ENCODE data around the gene ERVK3-1.
"Not testable (repeated sequence)": the region's sequence is repeated elsewhere in the genome, so short reads cannot be mapped to it uniquely, and the experiment has no call there.

Gene ERVK3-1

DNA sequence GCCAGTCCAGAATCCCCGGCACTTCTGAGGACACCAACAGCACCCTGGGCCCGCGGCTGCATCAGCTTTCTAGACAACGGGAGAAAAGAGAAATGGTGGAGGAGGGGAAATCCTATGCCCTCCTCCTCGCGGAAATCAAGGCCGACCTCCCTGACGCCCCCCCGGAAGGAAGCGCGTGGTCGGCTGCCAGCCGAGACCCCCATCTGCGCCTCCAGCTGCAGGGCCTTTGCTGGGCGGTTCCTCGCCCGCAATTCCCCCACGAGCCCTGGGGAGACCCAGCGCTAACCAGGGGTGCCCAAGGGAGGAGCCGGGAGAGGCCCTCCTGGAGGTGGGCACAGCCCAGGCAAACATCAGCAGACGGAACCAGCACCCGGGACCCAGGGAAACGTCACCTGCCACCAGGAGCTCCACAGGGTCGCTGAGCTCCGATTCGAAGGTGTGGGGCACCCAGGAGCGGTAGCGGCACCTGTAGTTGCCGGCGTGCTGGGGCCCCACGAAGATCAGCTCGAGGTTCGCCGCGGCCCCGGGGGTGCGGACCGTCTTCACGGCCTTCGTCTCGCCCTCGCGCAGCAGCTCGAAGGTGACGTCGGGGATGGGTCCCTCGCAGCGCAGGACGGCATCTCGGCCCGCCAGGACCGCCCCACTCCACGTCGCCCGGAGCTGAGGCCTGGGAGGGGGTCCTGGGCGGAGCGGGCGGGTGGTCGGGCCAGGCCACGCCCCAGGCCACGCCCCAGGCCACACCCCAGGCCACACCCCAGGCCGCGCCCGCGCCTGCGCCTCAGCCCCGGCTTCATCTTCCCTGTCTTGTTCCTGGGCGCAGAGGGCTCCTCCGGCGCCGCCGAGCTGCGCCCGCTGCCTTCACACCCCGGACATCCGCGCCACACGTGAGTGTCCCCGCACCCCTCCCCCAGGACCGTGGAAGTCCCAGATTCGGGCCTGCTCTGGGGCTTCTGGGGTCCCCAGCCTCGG is 42.1 kb downstream of the ERVK3-1 start:
- DNase-seq, result peak; percentile 68

DNA sequence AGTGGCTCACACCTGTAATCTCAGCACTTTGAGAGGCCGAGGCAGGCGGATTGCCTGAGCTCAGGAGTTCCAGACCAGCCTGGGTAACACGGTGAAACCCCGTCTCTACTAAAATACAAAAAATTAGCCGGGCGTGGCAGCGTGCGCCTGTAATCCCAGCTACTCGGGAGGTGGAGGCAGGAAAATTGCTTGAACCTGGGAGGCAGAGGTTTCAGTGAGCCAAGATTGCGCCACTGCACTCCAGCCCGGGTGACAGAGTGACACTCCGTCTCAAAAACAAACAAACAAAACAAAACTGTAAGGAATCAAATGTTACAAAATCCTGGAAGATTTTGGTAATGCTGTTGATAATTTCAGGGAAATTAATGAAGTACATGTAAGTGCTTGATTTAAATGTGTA is 42.9 kb downstream of the ERVK3-1 start:
- DNase-seq, result not testable (repeated sequence)

DNA sequence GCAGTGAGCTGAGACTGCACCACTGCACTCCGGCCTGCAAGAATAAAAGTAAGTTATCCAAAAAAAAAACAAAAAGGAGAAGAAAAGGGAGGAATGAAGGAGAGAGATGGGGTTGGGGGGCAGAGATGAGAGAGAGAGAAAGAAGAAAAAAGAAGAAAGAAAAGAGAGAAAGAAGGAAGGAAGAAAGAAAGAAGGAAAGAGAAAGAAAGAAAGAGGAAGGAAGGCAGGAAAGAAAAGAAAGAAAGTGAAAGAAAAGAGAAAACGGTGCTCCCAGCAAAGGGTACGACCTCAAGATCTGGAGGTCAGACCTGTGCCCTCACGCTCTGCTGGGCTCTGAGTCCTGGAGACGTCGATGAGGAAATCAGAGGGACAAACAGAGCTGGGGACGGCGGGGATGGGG is 44.4 kb downstream of the ERVK3-1 start:
- DNase-seq, result no peak

DNA sequence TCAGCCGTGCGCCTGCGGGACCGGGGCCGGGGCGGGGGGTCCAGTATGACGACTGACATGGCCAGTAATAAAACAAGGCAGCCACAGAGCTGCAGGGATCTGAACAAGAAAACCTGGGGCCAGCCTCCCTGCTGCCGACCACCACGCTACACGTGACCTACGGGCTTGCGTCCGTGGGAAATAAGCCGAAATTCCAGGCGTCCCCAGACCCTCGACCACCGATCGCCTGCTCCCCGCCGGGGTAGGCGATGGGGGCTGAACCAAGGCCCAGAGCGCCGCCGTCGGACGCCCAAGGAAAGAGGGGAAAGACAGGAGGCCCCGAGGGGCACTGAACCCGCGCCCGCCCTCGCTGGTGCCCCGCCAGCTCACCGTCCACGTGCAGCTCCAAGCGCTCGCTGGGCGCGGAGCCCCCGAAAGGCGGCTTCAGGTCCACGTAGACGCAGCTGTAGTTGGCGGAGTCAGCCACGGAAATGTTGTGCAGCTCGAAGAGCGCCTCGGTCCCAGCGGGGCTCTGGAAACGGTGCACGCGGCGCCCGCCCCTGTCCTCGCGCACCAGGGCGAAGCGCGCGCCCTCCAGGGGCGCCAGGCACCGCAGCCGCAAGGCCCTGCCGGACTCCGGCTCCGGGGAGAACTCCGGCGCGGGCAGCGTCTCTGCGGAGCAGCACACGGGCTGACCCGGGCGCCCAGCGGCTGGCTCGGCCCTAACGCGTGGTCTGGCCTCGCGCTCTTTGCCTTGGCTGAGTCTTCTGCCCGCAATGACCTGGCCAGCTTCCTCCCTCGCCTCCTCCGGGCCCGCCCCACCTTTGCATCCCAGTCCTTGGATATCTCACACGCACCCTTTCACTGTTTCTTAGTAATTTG is 45.1 kb downstream of the ERVK3-1 start:
- no peak for DNase-seq

DNA sequence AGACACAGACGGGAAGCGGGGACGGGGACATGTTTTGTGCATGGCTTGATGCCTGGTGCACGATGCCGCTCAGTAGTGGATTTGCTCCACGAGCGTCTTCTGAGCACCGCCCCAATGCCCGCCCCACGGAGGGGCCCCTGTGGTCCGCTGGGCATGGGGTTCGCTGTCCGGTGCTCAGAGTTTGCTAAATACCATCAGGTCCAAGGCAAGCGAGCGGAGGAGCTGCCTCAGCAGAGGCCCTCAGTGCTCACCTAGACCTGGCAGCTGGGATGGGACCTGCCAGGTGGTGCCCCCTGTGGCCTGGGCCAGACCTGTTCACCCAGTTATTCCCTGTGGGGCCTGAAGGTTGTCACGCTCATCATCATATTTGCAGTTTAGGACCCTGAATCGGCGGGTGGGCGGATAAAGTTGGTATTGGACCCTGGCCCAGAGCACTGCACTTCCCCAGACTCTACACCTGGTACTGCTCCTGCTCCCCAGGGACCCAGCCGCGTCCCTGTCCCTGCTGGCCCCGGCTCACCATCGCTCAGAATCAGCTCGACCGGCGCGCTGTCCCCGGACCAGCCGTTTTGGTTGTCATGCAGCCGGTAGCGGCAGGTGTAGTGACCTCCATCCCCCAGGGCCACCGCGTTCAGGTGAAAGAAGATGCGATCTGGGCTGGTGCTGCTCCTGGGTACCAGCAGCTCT is 45.8 kb downstream of the ERVK3-1 start:
- DNase-seq, result no peak

DNA sequence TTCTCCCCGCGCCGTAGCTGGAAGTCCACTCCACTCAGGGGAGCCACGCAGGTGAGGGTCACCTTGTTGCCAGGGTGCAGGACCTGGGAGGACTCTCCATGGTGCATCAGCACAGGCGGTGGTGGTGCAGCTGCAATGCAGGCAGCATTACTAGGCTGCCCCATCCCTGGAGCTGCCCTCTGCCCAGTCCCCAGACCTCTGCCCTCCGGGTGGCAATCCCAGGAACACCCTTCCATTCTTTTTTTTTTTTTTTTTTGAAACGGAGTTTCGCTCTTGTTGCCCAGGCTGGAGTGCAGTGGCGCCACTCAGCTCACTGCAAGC is 46.3 kb downstream of the ERVK3-1 start:
- no peak for DNase-seq

DNA sequence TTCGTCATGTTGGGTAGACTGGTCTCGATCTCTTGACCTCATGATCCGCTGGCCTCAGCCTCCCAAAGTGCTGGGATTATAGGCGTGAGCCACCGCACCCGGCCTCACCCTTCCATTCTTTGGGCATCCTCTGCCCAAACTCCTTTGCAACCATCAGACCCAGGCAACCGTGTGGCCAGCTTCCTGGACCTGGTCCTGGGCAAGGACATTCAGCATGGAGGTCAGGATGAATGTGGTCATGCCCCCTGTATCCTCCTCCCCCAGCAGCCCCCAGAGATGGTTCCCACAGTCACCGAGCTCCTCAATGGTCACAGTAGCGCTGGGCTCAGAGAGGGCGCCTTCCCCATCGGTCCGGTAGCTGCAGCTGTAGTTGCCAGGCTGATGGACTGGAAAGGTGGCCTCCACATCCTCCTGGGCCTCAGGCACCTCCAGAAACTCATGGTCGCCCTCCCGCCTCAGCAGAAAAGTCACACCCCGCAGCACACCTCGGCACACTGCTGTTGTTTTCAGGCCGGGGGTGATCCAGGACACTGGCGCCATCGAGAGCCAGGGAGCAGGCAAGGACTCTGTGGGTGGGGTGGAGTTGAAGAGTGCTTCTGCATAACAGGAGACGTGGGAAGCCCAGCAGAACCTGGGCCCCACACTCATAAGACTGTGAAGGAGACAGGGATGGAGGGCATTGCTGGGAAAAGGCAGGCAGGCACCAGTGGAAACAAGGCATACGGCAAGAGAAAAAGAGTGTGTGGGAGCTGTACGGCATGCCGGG is 47.0 kb downstream of the ERVK3-1 start:
- DNase-seq, result no peak

DNA sequence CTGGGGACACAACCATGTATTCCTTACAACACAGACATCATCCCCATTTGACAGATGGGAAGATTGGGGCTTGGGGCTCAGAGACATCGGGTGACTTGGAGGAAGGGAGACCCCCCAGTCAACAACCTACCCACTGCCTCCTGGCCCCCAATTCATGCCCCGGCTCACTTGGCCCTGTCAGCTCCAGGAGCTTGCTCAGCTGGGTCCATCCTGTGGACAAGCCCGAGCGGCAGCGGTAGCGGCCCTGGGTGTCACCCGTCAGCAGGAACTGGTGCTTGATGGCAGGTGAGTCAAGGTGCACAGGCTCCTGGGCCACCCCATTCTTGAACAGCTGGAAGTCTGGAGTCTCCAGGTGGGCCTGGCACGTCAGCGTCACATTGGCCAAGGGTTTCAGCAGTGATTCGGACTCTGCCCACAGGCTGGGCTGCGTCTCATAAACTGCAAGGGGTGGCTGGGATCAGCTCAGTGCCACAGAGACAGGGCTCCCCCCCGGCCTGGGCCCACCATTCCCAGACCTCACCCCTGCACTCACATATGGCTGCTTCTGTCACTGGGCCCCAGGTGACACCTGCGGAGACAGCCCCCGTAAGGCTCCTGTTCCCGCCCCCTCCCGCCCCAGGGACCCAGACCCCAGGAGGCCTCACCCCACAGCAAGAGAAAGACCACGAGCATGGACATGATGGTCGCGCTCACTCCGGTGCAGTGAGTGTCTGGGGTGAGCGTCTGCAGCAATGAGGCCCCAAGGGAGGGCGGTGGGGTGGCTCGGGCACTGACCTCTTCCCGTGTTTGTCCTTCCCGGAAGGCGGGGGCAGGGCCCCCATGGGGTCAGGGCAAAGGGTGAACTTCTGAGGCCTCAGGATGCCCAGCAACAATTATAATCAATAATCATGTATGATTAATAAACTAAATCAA is 47.8 kb downstream of the ERVK3-1 start, which contains the start of gene A1BG:
TSS of gene A1BG (minus strand) at position 733 of the 912 bp plus-strand sequence. CDS start at position 678, 55 bp downstream.
- DNase-seq, result no peak

DNA sequence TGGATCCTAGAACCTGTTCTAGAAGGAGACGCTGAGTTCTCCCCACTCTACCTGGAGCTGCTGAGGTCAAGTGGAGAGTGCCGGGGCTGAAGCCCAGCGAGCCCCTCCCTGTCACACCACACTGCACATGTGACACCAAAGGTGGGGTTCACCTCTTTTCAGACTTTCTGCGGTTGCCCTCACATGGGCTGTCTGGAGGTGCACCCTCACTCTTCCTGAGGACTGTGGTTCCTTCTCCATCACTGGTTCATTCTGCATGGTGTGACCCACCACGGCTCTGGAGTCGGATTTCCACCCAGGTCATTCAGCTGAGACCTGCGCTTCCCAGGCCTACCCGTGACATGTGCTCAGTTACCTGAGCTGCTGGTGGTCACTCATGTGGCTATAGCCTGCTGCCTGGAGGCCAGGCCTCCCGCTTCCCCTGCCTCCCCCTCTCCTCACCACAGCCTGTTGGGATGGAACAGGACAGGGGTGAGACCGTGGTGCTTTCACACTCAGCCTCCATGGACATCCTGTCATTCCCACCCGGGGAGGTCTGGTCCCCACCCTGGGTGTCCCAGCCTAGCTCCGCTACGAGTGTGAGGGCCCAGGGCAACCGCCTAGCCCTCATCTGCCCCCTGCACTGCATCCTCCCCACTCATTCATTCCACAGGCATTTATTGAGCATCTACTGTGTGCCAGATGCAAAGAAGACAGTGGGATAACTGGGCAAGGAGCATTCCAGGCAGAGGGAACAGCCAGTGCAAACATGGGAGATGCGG is 48.7 kb downstream of the ERVK3-1 start:
- no peak for DNase-seq

DNA sequence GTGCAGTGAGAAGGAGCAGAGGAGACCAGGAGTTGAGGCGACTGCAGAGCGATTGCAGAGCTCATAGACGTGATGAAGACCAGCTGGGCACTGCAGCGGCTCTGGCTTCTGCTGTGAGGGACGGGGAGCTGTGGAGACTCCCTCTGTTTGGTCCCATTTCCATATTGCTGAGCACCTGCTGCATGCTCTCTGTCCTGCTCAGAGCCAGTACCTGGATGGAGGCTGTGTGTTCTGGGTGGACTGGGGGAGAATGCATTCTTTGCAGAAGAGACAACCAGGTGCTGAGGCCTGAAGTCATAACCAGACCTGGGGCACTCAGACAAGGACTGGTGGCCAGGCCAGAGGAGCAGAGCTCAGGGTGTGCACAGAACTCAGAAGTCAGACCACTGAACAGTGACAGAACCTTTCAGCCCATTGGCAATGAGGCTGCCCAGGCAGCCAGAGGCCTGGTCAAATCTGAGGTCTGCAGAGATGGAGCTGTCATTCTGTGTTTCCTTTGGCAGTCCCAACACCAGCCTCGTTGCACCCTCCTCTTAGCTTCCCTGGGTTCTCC is 49.4 kb downstream of the ERVK3-1 start:
- DNase-seq, result no peak

DNA sequence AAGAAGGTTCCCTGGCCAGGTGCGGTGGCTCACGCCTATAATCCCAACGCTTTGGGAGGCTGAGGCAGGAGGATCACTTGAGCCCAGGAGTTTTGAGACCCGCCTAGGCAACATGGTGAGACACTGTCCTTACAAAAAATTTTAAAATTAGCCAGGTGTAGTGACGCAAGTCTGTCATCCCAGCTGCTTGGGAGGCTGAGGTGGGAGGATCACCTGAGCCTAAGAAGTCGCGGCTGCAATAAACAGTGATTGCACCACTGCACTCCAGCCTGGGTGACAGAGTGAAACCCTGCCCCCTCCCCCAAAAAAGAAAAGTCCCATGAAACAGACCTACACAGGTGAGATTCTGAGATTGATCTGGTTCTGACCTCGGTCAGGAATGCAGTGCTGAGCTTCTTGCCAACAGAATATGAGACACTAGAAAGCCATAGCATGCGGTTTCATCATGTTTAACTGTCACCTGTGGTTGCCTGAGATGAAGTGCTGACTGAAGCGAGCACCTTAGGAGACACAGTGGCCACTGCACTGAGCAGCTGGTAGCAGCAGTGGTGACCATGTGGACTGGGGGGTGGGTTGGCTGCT is 50.1 kb downstream of the ERVK3-1 start:
- DNase-seq, result no peak

DNA sequence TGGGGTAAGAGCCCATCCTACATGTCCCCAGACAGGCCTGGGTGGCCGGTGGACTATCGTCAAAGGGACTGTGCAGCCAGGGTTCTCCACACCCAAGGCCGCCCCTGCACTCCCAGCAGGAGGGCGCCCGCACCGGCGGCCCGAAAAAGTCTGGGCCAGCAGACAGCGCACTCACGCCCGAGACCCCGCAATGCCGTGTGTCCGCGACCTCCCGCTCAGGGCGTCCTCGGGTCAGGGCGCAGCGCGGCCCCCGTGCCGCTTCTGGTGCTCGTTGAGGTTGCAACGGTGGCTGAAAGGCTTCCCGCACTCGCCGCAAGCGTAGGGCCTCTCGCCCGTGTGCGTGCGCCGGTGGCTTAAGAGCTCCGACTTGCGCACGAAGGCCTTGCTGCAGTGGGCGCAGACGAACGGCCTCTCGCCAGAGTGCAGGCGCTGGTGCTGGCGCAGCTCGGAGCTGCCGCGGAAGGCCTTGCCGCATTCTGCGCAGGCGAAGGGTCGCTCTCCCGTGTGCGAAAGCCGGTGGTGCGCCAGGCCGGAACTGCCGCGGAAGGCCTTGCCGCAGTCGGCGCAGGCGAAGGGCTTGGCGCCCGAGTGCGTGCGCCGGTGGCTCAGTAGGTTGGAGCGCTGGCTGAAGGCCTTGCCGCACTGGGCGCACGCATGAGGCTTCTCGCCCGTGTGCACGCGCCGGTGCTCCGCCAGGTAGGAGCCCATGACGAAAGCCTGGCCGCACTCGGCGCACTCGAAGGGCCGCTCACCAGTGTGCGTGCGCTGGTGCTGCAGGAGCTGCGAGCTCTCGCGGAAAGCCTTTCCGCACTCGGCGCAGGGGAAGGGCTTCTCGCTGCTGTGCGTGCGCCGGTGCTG is 51.0 kb downstream of the ERVK3-1 start:
- DNase-seq, result no peak

DNA sequence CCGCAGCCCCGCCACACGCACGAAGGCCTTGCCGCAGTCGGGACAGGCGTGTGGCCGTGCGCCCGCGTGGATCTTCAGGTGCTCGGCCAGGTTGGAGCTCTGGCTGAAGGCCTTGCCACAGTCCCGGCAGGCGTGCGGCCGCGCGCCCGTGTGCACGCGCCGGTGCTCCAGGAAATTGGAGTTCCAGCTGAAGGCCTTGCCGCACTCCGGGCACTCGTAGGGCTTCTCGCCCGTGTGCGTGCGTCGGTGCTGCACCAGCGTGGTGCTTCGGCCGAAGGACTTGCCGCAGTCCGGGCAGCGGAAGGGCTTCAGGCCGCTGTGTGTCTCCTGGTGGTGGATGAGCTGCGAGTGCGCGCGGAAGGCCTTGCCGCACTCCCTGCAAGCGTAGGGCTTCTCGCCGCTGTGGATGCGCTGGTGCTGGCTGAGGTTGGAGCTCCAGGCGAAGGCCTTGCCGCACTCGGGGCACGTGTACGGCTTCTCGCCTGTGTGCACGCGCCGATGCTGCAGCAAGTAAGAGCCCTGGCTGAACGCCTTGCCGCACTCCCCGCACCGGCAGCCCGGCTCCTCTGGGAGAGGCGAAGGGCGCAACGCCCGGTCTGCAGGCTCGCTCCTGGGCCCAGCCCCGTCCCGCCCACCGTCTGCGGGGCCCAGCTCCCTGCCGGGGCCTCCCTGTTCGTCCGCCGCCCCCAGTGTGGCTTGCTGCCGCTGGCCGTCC is 51.7 kb downstream of the ERVK3-1 start:
- DNase-seq, result no peak

DNA sequence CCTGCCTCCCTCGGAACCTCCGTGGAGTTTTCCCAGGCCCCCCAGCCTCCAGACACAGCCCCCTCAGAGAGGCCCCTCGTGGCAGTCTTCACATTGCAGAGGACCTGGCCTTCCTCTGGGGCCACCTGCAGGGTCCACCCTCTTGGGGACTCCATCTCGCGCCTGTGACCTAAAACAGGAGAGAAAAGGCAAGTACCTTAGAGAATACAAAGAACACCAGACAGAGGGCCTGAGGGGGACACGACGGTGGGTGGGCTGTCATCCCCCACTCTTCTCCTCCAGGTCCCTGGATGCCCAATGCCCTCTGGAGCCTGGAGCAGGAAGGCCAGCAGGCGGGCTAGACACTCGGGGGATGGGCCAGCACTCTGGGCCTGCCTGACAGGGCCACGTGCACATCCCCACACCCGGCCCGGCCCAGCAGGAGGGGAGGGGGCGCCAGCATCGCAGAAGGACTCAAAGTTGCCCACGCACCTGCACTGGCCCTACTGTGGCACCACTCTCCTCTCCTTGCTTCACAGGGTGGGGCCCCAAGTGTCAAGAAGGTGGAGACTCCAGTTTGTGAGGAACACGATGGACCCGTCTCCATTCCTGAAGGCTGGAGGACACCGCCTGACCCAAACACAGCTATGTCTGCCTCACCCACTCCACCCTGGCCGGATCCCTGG is 52.4 kb downstream of the ERVK3-1 start:
- DNase-seq, result no peak

DNA sequence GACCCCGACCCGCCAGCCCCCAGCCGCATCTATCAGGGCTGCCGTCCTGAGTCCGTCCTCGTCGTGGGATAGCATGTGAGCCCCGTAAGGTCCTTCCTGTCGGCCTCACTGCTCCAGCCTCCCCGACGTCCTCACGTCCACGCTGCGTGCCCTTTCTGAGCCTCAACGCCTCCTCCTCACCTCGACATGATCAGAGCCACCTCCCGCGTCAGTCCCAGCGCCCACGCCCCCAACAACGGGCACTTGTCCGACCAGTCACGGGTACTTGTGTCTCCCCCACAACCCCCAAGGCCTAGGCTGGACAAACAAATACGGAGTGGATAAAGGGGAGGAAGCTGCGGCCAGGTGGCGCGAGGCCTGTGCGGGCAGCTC is 56.7 kb downstream of the ERVK3-1 start:
- DNase-seq, result peak; percentile 24

DNA sequence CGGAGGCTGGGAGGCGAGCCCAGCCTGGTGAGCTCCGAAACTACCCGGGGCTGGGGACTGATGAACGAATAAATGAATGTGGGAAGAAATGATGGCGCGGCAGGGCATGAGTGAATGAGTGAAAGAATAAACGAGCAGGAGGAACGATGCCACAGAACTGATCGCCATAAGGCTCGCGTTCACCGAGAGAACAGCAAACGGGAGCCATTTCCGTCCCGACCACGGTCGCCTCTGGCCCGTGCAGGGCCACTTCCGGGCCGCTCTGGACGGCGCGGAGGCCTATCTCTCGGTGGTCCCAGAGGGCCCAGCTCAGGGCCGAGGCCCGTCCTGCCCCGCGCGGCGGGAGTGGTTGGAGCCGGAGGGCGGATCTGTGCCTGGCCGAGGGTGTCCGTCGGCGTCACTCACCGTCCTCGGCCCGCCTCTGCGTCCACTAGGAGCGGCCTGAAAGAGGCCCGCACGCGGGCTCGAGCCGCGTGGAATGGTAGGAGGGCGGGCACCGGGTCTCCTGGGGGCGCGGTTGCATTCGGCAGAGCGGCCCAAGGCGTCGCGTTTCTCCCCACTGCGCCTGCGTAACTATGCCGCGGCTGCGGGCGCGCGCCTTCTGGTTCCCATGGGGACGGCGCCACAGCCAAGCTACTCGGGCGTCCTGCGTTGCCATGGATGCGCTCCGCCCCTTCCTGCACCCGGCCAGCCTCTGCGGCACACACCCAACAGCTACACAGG is 57.3 kb downstream of the ERVK3-1 start, which contains the start of gene ZNF497:
TSS of gene ZNF497 (minus strand) at position 480 of the 723 bp plus-strand sequence. CDS start 5,116 bp downstream, outside the sequence.
- DNase-seq, result peak; percentile 95

DNA sequence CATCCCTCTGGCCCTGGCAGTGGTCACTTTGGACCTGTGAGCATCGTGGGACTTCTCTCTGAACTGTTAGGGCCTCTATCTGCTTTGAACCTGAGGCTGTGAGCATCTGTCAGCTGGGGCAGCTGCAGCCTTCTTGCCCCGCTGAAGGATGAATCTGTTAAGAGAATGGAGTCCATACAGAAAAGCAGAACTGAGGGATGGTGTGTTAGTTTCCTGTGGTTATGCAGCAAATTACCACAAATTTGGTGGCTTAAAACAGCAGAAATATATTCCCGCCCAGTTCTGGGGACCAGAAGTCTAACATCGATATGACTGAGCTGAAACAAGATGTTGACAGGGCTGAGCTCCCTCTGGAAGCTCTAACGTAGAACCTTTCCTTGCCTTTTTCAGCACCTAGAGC is 59.0 kb downstream of the ERVK3-1 start:
- DNase-seq, result no peak

Data from COR-L47 (cell line).